Aorta (tissue), 5 donors: ENCODE results near the gene MST1. TPM values are rescaled to one million over a fixed set of nuclear protein-coding genes. Genes with fewer than 3 reads are reported as not detected.
"Not testable (repeated sequence)": the region's sequence is repeated elsewhere in the genome, so short reads cannot be mapped to it uniquely, and the experiment has no call there.

Source experiments
- ATAC-seq: fragments of 200-7000 bp; cut with Tn5 transposase; one replicate; pipeline ENCODE4 v1.9.1; 2022; ENCODE audit warnings: moderate library complexity; ENCODE audit not compliant: low FRiP score
- DNase-seq, 2 donors: peaks; one replicate each; pipeline ENCODE4 v3.0.0-alpha.2; 2020
- H3K27ac ChIP-seq, 2 donors: one replicate each; pipeline ENCODE4 v1.5.1; 2013; ENCODE audit warnings: low read length in 2 of 2, mild to moderate bottlenecking in 2 of 2, moderate library complexity in 2 of 2, control low read depth in 1 of 2, inconsistent platforms in 1 of 2, low read depth in 1 of 2
- H3K27me3 ChIP-seq, 2 donors: one replicate each; pipeline ENCODE4 v1.6.1; 2013; ENCODE audit warnings: control low read depth in 1 of 2, low read length in 1 of 2, mild to moderate bottlenecking in 1 of 2, moderate library complexity in 1 of 2; ENCODE audit not compliant: insufficient read depth in 2 of 2, control insufficient read depth in 1 of 2
- H3K36me3 ChIP-seq, 2 donors: one replicate each; pipeline ENCODE4 v1.6.1; 2013; ENCODE audit warnings: control low read depth in 1 of 2, low read length in 1 of 2, mild to moderate bottlenecking in 1 of 2; ENCODE audit not compliant: insufficient read depth in 2 of 2, control insufficient read depth in 1 of 2
- H3K4me1 ChIP-seq, 2 donors: one replicate each; pipeline ENCODE4 v1.6.1; 2013; ENCODE audit warnings: low read length in 2 of 2, control low read depth in 1 of 2, mild to moderate bottlenecking in 1 of 2, moderate library complexity in 1 of 2; ENCODE audit not compliant: insufficient read depth in 2 of 2, control insufficient read depth in 1 of 2
- H3K4me3 ChIP-seq, 2 donors: one replicate each; pipeline ENCODE4 v1.5.1; 2013; ENCODE audit warnings: low read length in 2 of 2, control low read depth in 1 of 2, mild to moderate bottlenecking in 1 of 2
- H3K9me3 ChIP-seq: one replicate; pipeline ENCODE4 v1.6.1; 2013; ENCODE audit warnings: mild to moderate bottlenecking, low read length; ENCODE audit not compliant: control insufficient read depth
- WGBS, 2 donors: extraction: QIAGEN DNeasy Blood & Tissue Kit; methylation state at CpG; one replicate each; pipeline ENCODE4 v1.1.7; 2013; 5-methylcytosine and 5-hydroxymethylcytosine counted together
- intact Hi-C, 2 donors: fragments of 100-400 bp; cut with DNase I; formaldehyde crosslinking; loops; one replicate each; pipeline versions ENCODE4 v1.14.2 to v1.15.0; 2022
- polyA plus RNA-seq, 2 donors: library from polyadenylated mRNA; stranded (reverse); fragments of 200-250 nt; gene quantifications; one replicate each; pipeline ENCODE4 v1.2.3, GENCODE V29; 2013
- total RNA-seq, 2 donors: library from RNA; stranded (reverse); fragmentation: NEBNext Ultra II Directional; extraction: Animal tissue kit (Norgen Biotek cat#: 25700); gene quantifications; one replicate each; pipeline ENCODE4 v1.2.1, GENCODE V29; 2021
- donor health status: healthy with polysubstance abuse.
- donor health status: Bipolar disorder and iron deficiency.
- donor health status: DM: no; HTN: no; CAD: no.
- donor health status: DM: no; HTN: no; CAD: no.
- donor health status: DM: yes; HTN: yes; CAD: no.

The MST1 gene
- total and polyA plus RNA-seq, 4 donors, result 4.5 to 64.7 (median 11.1) TPM

GRCh38 chr3:49687424-49687795 lies 1.9 kb downstream of the MST1 start:
- H3K36me3 ChIP-seq, H3K27me3 ChIP-seq, ATAC-seq, H3K4me3 ChIP-seq, intact Hi-C loops, H3K4me1 ChIP-seq, H3K27ac ChIP-seq, DNase-seq, H3K9me3 ChIP-seq: not testable (repeated sequence)
- 93% methylated on average over 12 of the region's 12 CpGs for WGBS, 2 donors

GRCh38 chr3:49686769-49687423 lies 2.4 kb downstream of the MST1 start:
- H3K27me3 ChIP-seq, H3K4me3 ChIP-seq, H3K4me1 ChIP-seq, H3K9me3 ChIP-seq, intact Hi-C loops, H3K27ac ChIP-seq, H3K36me3 ChIP-seq: not testable (repeated sequence)
- DNase-seq (peak; percentile 77 to 85), ATAC-seq (peak; percentile 9)
- 9 to 10% methylated on average over 41 to 44 of the region's 44 CpGs for WGBS, 2 donors

- intact Hi-C loops, H3K4me1 ChIP-seq, H3K27me3 ChIP-seq, H3K4me3 ChIP-seq, H3K9me3 ChIP-seq, H3K36me3 ChIP-seq, H3K27ac ChIP-seq, DNase-seq: not testable (repeated sequence)
- 1 to 2% methylated on average over 23 to 25 of the region's 29 CpGs for WGBS, 2 donors
- ATAC-seq, result peak; percentile 5
These were observed 2.9 kb downstream of the MST1 start for GRCh38 chr3:49686346-49686745.

- H3K27ac ChIP-seq, DNase-seq, H3K36me3 ChIP-seq, H3K4me1 ChIP-seq, H3K27me3 ChIP-seq, H3K9me3 ChIP-seq, intact Hi-C loops, ATAC-seq, H3K4me3 ChIP-seq: not testable (repeated sequence)
- 14 to 20% methylated on average over 23 to 36 of the region's 36 CpGs for WGBS, 2 donors
These were observed 3.4 kb downstream of the MST1 start for GRCh38 chr3:49685846-49686245.

GRCh38 chr3:49685103-49685502 lies 4.2 kb downstream of the MST1 start:
- WGBS, 2 donors, result 89 to 96% methylated on average over 9 to 10 of the region's 10 CpGs
- H3K9me3 ChIP-seq, ATAC-seq, H3K36me3 ChIP-seq, H3K27me3 ChIP-seq, DNase-seq, H3K4me1 ChIP-seq, intact Hi-C loops, H3K4me3 ChIP-seq, H3K27ac ChIP-seq: not testable (repeated sequence)

GRCh38 chr3:49684453-49684852 lies 4.8 kb downstream of the MST1 start:
- H3K4me3 ChIP-seq, H3K36me3 ChIP-seq, H3K4me1 ChIP-seq, H3K9me3 ChIP-seq, intact Hi-C loops, H3K27me3 ChIP-seq, DNase-seq, H3K27ac ChIP-seq, ATAC-seq: not testable (repeated sequence)
- 91% methylated on average over 2 of the region's 2 CpGs for WGBS, 2 donors

- H3K9me3 ChIP-seq, result no peaks in the 10 kb centered on the region
- no peak for ATAC-seq
- intact Hi-C loops, result no loop called here
- H3K27ac ChIP-seq, result no peak overlapping the region
- no peaks in the 10 kb centered on the region for H3K27me3 ChIP-seq
- H3K36me3 ChIP-seq, result peaks cover 0 to 8% of the 10 kb centered on the region in 2 donors
- H3K4me1 ChIP-seq, result no peaks in the 10 kb centered on the region
- no peak overlapping the region for H3K4me3 ChIP-seq
- WGBS, 2 donors, result 46 to 47% methylated on average over 6 of the region's 6 CpGs
- DNase-seq, result no peak
These were observed 6.1 kb downstream of the MST1 start for GRCh38 chr3:49683162-49683561.

- Histone ChIP-seq H3K9me3 (no peaks in the 10 kb centered on the region), H3K4me3 (no peak overlapping the region), H3K27ac (no peak overlapping the region), H3K27me3 (no peaks in the 10 kb centered on the region), H3K4me1 (no peaks in the 10 kb centered on the region), H3K36me3 (peaks cover 0 to 8% of the 10 kb centered on the region in 2 donors)
- no peak for DNase-seq
- intact Hi-C loops, result no loop called here
- WGBS, 2 donors, result 76 to 82% methylated on average over 4 of the region's 4 CpGs
- no peak for ATAC-seq
These were observed 7.7 kb downstream of the MST1 start for GRCh38 chr3:49681543-49681942.

- H3K27ac ChIP-seq, result no peak overlapping the region
- H3K36me3 ChIP-seq, result peaks cover 0 to 9% of the 10 kb centered on the region in 2 donors
- WGBS, 2 donors, result 94 to 98% methylated on average over 2 of the region's 2 CpGs
- no peak overlapping the region for H3K4me3 ChIP-seq
- DNase-seq (no peak), ATAC-seq (no peak)
- H3K27me3 ChIP-seq, result no peaks in the 10 kb centered on the region
- H3K4me1 ChIP-seq, result no peaks in the 10 kb centered on the region
- H3K9me3 ChIP-seq, result no peaks in the 10 kb centered on the region
- intact Hi-C loops, result no loop called here
These were observed 8.1 kb downstream of the MST1 start for GRCh38 chr3:49681232-49681522.
